ENCODE results near the gene ZC3H18.
"Not testable (repeated sequence)": the region's sequence is repeated elsewhere in the genome, so short reads cannot be mapped to it uniquely, and the experiment has no call there.

Gene ZC3H18

DNA sequence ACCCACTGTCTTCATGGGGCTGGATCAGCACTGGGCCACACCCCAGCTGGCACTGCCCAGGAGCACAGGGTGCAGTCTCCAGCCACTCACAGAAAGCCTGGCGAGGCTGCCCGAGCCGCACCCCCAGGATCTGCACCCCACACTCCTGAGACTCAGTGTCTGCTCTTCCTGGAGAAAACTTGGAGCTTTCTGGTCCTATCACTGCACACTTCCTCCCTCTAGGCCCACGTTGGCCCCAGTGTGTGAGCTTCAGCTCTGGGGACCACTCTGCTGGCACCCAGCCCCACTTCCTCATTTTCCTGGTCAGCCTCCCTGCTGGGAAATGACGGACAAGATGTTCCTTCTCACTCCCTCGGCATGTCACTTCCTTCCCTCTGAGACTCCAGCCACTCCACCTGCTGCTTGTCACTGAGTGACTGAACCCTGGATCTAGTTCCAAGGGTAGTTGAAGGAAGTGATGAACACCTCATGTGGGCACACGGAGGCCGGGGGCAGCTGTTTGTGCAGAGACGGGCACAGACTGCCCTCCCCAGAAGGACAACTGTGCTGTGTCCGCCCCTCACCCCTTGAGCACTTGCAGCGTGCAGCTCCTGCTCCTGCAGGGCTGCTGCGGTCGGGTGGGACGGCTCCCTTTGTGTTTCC is 29.0 kb downstream of the ZC3H18 start:
- DNase-seq (ENCODE audit: low read depth, low spot score): no peak
- no peak overlapping the region for H3K27ac ChIP-seq

DNA sequence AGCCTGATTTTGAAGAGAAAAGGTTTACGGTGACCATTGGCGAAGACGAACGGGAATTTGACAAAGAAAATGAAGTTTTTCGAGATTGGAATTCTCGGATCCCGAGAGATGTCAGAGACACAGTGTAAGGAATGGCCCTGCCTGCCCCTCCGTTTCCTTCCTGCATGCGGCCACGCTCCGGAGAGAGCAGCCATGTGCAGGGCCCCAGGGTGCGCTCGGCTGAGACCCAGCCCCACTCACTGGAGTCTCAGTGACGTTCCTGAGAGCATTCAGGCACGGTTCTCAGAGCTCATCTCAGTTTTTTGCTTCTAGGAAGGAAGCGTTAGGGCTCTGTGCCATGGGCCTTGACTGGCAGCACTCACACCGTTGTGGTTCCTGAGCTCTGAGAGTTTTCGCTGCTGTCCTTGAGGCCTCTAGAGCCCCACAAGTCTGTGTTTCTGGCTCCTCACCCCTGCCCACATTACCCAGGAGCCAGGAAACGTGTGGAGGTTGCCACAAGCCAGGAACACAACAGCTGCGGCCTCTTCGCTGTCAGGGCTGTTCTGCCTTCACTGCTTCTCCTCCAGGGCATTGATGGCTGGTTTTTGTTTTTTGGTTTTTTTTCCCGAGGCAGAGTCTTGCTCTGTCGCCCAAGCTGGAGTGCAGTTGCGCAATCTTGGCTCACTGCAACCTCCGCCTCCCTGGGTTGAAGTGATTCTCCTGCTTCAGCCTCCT is 29.8 kb downstream of the ZC3H18 start:
- no peak overlapping the region for H3K27ac ChIP-seq
- DNase-seq (ENCODE audit: low read depth, low spot score): no peak

DNA sequence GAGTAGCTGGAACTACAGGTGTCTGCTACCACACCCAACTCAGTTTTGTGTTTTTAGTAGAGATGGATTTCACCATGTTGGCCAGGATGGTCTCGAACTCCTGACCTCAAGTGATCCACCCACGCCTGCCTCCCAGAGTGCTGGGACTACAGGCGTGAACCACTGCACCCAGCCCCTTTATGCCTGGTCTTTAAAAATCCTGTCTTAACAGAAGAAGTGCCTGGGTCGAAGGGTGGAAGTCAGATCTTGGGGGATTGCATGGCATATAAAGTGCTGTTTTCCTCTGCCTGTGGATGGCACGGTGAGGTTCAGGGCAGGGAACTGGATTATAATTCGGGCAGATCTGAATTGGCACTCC is 30.3 kb downstream of the ZC3H18 start:
- DNase-seq (ENCODE audit: low read depth, low spot score): no peak
- H3K27ac ChIP-seq: no peak overlapping the region

DNA sequence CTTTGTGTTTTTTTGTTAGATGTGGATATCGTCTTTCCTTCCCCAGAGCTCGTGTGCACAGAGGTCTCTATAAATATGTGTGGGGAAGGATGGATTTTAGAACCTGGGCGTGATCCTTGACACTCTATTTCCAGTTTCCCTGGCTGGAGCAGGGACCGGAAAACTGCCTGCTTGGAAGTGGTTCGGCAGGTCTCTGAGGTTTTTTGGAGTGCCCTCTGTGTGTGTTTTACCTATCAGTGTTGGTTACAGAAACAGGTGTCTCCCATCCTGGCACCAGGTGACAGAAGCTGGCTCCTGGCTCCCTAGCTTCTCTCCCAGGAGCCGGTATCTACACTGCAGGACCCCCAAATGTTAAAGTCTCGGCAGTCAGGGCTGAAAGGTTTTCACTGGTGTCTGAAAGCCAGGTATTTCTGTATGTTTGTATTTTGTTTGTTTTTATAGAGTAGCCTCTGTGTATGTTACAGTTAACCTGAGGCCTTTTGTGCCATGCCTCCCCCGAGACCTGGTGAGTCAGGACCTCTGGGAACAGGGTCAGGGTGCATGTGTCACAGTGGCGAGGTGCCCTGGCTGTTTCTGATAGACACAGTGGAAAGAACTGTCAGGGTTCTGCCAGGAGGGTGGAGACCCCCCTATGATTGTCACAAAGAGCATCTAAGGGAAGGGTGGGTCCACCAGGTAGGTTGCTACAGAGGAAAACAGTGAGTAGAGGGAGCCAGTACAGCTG is 31.3 kb downstream of the ZC3H18 start:
- DNase-seq (ENCODE audit: low read depth, low spot score): no peak
- no peak overlapping the region for H3K27ac ChIP-seq

DNA sequence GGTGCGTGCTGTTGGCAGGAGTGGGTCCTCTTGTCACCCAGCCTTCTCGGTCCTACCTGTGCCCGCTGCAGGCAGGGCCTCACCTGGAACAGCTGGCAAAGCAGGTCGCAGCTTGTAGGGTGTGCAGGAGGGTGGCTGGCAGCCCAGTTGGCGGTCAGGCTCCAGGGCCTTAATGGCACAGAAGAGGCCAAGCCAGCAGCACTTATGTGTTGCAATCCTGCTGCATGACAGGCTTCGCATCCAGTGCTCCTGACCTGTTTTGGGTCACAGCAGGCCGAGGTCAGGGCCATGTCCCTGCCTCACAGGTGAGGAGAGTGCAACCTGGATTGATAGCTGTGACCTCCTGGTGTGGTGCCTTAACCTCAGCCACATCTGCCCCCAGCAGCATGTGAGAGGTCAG is 31.9 kb downstream of the ZC3H18 start:
- no peak for DNase-seq (ENCODE audit: low read depth, low spot score)
- no peak overlapping the region for H3K27ac ChIP-seq

DNA sequence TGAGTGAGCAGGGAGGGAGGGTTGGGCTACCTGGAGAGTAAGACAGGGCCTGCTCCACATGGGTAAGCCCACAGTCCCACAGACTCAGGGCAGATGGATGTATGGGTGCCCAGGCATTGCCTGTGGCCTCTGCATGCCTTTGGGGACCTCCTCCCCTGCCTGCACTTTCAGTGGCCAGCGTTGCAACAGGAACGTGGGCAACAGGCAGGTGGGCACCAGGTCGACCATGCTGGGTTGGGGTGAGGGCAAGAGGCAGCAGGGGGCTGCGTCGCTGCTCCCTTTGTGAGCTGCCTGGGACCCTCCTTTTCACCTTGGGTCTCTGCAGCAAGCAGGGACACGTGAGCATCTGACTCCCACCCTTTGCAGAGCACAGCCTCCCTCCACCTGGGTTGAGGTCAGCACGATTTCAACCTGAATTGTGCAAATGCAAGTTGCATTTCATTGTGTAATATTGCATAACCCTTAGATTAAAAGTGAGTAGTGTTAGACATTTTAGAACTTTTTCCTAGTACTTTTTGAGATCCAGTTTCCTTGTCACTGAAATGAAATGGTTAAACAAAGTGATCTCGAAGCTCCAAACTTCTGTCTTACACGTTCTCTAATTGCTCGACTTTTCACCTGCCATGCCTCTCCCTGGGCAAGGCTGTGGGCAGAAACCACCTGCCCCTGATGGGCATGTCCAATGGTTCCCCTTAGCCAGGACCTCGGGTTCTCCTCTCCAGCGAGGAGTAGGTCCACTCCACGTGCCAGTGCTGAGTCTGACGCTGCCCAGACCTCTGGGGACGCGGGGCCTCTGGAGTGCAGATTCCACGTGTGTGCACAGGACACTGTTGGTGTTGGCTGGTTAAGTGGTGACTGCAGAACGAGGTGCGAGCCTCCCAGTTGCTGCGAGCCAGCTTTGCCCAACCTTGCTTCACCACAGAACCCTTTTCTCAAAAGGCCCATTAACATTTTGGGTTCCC is 35.3 kb downstream of the ZC3H18 start:
- DNase-seq (ENCODE audit: low read depth, low spot score): no peak
- no peak overlapping the region for H3K27ac ChIP-seq

DNA sequence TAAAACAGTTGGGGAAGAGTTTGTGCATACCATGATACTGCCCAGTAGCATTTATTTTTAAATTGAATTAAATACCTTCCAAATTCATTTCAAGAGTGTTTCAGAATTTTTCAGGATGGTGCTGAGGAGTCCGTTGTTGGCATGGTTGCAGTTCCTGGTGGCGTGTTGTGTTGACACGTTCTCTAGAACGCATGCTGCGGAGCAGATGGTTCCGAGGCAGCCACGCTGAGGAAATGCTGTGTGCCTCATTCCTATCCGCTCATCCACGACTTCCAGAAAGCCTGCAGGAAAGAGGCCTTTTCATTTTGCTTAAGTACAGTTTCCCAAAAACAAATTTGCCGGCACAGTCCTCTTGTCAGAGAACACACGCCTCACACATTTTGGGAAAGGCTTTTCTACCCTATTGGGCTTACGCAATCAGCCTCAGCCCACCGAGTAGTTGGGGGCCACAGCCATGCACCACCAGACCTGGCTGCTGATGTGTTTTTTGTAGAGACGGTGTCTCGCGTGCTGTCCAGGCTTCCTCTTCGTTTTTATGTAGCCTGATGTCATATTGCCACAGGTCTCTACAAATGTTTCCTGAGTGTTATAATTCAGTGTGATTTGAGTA is 36.0 kb downstream of the ZC3H18 start:
- no peak for DNase-seq (ENCODE audit: low read depth, low spot score)
- H3K27ac ChIP-seq: no peak overlapping the region

DNA sequence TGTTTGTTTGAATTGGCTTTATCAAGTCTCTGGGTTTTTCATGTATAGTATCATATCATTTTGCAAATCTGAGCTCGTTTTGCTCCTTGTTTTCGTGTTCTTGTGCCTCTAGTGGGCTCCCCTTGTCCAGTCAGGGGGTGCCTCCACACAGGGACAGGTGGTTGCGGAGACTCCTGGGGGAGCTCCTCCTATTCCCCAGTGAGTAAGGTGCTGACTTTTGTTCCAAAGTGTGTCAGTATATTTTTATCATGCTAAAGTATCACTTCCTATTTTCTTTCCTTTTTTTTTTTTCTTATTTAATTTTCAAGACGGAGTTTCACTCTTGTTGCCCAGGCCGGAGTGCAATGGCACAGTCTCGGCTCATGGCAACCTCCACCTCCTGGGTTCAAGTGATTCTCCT is 37.9 kb downstream of the ZC3H18 start:
- no peak for DNase-seq (ENCODE audit: low read depth, low spot score)
- no peak overlapping the region for H3K27ac ChIP-seq

DNA sequence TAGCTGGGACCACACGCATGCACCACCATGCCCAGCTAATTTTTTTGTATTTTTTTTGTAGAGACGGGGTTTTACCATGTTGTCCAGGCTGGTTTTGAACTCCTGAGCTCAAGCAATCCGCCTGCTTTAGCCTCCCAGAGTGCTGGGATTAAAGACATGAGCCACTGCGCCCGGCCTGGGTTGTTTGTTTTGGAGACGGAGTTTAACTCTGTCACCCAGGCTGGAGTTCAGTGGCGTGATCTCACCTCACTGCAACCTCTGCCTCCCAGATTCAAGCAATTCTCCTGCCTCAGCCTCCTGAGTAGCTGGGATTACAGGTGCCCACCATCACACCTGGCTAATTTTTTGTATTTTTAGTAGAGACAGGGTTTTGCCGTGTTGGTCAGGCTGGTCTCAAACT is 39.2 kb downstream of the ZC3H18 start:
- not testable (repeated sequence) for DNase-seq (ENCODE audit: low read depth, low spot score); H3K27ac ChIP-seq

DNA sequence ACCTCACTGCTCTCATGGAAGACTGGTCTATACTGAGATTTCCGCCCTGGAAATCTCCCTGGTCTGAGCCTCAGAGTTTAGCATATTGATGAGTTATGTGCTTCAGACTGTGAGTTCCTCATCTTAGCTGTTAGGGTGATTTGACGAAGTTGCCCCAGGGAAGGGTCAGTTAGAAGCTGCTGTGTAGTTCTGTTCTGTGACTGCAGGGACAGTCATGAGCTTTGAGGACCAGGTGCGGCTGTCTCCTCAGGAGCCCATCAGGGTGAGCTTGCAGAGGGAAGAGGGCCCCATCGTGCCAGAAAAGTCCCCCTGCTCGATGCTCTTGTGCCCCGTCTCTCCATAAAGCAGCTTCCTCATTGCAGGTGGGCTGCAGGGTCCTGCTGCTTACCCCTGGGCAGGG is 39.9 kb downstream of the ZC3H18 start:
- DNase-seq (ENCODE audit: low read depth, low spot score): no peak
- H3K27ac ChIP-seq: no peak overlapping the region

DNA sequence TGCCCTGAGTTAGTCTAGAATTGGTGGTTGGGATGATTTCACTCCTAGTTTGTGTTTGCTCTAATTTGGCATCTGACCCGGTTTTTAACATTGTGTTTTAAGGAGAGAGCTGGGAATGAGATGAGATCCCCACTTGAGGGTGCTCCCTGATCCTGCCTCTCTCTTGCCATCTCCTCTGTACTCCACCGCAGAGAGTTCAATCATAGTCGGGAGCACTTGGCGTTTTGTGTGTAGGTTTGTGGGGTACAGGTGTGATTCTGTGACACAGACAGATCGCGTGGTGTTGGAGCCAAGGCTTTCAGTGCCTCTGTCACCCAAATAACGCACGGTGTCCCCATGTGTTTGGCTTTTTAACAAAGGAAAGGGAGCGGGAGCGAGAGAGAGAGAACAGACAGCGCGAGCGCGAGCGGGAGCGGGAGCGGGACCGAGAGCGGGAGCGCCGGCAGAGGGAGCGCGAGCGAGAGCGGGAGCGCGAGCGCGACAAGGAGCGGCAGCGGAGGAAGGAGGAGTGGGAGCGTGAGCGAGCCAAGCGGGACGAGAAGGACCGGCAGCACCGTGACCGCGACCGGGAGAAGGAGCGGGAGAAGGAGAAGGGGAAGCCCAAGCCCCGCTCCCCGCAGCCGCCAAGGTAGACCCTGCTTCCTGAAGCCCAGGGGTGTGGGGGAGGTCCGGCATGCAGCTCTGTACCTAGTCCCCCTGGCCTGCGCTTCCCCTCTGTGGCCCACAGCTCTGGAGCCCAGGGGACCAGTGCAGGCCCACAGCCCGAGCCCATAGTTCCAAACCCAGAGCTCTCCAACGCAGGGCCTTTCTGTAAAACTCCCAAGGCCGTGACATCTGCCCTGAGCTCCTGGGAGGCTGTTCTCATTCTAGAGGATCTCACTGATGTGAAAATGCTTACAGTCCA is 41.0 kb downstream of the ZC3H18 start:
- DNase-seq (ENCODE audit: low read depth, low spot score): no peak
- H3K27ac ChIP-seq: no peak overlapping the region

DNA sequence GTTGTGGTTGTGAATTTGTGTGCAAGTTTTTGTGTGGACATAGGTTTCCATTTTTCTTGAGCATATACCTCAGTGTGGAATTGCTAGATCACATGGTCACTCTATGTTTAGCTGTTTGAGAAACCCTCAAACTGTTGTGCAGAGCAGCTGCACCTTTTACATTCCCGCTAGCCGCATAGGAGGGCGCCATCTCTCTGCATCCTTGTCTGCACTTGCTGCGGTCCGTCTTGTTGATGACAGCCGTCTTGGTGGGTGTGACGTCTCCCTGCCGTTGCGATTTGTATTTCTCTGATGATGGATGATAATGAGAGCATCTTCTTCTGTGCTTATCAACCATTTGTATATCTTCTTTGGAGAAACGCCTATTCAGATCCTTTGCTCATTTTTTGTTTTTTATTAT is 43.1 kb downstream of the ZC3H18 start:
- no peak overlapping the region for H3K27ac ChIP-seq

DNA sequence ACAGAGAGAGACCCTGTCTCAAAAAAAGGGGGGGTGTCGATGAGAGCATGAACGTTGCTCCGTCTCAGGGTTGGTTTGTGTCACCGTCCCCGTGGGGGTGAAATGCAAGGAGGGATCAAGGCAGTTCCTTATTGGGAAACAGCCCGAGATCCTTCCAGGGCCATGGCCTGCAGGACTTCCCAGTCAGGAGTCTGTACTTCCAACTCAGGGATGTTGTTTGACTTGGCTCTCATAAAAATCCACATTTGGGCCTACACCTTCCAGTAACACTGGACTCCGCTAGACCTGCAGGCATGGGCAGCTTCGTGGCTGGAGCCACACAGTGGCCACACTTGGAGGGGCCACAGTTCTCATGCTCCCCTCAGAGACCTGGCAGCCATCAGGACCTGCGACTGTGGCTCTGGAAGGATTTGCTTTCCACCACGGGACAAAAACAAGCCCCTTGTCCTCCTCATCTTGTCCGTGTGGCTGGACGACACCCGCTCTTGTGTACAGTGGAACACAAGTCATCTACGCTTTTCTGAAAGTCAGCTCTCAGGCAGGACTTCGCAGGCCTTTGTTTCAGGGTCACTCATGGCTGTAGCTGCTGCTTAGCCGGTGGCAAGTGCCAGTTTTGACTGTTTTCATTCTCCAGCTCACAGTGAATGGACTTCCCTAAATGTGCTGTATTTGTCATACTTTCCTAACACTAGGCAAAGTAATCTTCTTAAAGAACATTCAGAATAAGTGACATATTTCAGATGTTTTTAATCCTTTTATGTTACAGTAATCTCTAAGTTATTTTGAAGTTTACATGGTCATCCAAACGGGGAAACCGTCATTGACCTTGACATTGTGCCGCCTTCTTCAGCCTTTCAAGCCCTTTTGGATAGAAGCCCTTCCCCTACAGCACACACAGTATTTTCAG is 44.0 kb downstream of the ZC3H18 start:
- DNase-seq (ENCODE audit: low read depth, low spot score): no peak
- no peak overlapping the region for H3K27ac ChIP-seq

More for the DNA sequence above, 43.1 kb downstream of the ZC3H18 start:
- DNase-seq (ENCODE audit: low read depth, low spot score): no peak

DNA sequence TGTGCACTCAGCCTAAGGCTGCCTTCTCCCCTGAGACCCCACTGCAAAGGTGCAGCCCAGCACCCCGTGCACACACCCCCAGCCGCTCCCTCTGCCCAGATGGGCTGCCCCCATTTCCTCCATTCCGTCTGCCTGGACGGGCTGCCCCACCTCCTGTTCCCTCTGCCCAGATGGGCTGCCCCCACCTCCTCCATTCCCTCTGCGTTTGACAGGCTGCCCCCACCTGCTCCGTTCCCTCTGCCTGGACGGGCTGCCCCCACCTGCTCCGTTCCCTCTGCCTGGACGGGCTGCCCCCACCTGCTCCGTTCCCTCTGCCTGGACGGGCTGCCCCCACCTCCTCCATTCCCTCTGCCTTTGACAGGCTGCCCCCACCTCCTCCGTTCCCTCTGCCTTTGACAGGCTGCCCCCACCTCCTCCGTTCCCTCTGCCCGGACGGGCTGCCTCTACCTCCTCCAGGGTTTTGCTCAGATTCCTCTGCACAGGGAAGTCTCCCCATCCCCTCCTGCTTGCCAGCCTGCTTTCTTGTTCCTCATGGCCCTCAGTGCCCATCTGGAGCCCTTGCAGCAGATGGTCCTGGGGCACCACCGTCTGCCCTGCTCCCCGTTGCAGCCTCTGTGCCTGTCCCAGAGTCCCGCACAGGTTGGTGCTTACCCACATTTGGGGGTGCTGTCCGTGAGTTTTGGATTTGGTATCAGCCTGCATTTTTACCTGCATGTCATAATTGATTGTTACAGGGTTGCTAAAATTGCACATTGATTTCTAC is 44.8 kb downstream of the ZC3H18 start:
- DNase-seq (ENCODE audit: low read depth, low spot score): no peak
- no peak overlapping the region for H3K27ac ChIP-seq

DNA sequence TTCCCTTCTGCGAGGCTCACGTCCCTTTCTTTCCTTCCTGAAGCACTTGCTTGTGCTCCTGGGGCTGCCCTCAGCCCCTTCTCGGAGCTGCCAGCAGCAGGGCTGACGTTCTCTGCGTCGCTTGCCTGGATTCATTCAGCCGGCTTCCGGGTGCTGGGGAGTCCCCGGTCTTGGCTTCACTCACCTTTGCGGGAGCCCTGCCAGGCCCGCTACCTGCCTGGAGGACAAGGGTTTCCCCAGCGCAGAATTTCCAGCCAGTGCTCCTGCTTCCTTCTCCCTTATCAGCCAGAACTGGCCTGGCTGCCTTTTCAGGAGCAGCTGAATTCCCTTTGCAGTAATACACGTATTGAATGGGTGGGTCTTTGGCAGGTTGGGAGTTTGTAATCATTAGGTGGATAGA is 46.1 kb downstream of the ZC3H18 start:
- H3K27ac ChIP-seq: no peak overlapping the region
- peak; percentile 20 for DNase-seq (ENCODE audit: low read depth, low spot score)

DNA sequence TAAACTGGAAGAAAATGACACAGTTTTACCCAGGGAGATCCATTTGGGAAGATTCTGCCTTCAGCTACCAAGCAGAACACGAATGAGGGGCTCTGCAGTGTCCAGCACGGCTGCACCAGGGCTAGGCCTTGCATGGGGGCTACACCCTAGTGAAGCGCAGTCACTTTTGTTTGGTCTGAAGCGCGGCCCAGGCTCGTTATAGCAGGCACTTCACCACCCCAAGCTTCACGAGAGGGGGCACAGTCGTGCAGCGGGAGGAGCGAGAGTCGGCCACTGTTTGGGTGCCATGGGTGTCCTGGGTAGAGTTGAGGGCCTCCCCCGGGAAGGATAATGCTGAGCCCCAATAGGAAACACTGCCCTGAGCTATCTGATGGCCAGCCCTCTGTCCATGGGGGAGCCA is 46.5 kb downstream of the ZC3H18 start:
- no peak for DNase-seq (ENCODE audit: low read depth, low spot score)
- H3K27ac ChIP-seq: no peak overlapping the region

DNA sequence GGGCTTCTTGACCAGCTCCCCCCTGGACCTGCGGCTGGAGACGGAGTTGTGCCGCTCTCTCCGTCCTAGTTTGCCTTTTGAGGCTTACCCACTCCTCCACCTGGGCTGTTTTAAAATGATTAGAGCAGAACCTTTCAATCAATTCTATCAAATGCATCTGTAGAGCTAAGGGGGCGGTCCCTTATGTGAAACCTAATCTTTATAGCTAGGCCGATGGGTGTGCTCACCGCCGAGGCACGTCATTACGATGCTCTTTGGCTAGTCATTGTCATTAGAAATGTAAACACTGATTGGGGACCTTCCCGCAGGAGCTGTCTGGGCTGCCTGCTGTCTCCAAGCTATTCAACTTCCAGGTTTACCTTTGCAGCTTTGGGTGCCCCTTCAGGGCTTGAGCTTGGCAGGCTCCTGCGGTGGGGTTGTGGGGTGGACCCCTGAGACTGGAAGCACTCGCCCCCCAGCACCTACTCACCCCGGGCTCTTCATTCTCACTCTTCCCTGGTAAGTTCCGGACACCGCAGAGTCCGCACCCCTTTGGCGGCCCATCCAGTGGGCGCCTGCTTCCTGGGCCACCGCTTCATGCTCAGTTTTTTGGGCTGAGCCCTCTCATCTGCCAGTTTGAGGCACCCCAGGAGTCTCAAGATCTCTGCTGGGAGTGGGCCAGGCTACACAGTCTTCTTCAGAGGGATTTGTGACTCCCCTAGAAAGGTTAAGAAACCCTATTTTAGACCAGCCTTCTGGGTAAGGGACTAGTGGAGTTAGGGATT is 47.2 kb downstream of the ZC3H18 start:
- H3K27ac ChIP-seq: no peak overlapping the region
- DNase-seq (ENCODE audit: low read depth, low spot score): no peak
